Measurements from ENCODE around the gene SMARCC2.
"Not testable (repeated sequence)": the region's sequence is repeated elsewhere in the genome, so short reads cannot be mapped to it uniquely, and the experiment has no call there.

SMARCC2 gene

GRCh38 chr12:56162468-56163290 is 26.6 kb downstream of the SMARCC2 start:
- DNase-seq = no peak

- no peak for DNase-seq
These were observed 27.5 kb downstream of the SMARCC2 start for GRCh38 chr12:56161690-56162351.

- DNase-seq = no peak
These were observed 28.2 kb downstream of the SMARCC2 start for GRCh38 chr12:56160894-56161689.

- DNase-seq = peak; percentile 73
These were observed 29.0 kb downstream of the SMARCC2 start for GRCh38 chr12:56160193-56160763.

GRCh38 chr12:56159482-56160192 is 29.6 kb downstream of the SMARCC2 start:
- DNase-seq = no peak

- peak; percentile 38 for DNase-seq
These were observed 30.3 kb downstream of the SMARCC2 start for GRCh38 chr12:56158926-56159461.

- peak; percentile 95 for DNase-seq
These were observed 31.0 kb downstream of the SMARCC2 start, which contains the start of gene MYL6 for GRCh38 chr12:56158029-56158925. TSS of gene MYL6 (plus strand) at chr12:56158359. CDS start at chr12:56158402, 43 bp downstream.

- DNase-seq = peak; percentile 75
These were observed 31.9 kb downstream of the SMARCC2 start for GRCh38 chr12:56157201-56158028.

GRCh38 chr12:56156464-56157200 is 32.7 kb downstream of the SMARCC2 start:
- DNase-seq = not testable (repeated sequence)

- DNase-seq = no peak
These were observed 33.9 kb downstream of the SMARCC2 start for GRCh38 chr12:56155256-56155845.

- no peak for DNase-seq
These were observed 34.5 kb downstream of the SMARCC2 start for GRCh38 chr12:56154818-56155217.

GRCh38 chr12:56154246-56154771 is 35.0 kb downstream of the SMARCC2 start:
- DNase-seq = no peak

- DNase-seq = no peak
These were observed 35.6 kb downstream of the SMARCC2 start for GRCh38 chr12:56153678-56154065.

GRCh38 chr12:56152756-56153677 is 36.3 kb downstream of the SMARCC2 start:
- no peak for DNase-seq

- peak; percentile 97 for DNase-seq
These were observed 37.0 kb downstream of the SMARCC2 start, which contains the start of gene MYL6B for GRCh38 chr12:56152132-56152755. TSS of gene MYL6B (plus strand) at chr12:56152587. CDS start at chr12:56153919, 1,332 bp downstream.

- peak; percentile 86 for DNase-seq
These were observed 37.6 kb downstream of the SMARCC2 start for GRCh38 chr12:56151672-56152131.

- no peak for DNase-seq
These were observed 38.7 kb downstream of the SMARCC2 start for GRCh38 chr12:56150563-56150962.
